Measurements from ENCODE around the gene SHCBP1.
"Not testable (repeated sequence)": the region's sequence is repeated elsewhere in the genome, so short reads cannot be mapped to it uniquely, and the experiment has no call there.

Gene SHCBP1, protein sequence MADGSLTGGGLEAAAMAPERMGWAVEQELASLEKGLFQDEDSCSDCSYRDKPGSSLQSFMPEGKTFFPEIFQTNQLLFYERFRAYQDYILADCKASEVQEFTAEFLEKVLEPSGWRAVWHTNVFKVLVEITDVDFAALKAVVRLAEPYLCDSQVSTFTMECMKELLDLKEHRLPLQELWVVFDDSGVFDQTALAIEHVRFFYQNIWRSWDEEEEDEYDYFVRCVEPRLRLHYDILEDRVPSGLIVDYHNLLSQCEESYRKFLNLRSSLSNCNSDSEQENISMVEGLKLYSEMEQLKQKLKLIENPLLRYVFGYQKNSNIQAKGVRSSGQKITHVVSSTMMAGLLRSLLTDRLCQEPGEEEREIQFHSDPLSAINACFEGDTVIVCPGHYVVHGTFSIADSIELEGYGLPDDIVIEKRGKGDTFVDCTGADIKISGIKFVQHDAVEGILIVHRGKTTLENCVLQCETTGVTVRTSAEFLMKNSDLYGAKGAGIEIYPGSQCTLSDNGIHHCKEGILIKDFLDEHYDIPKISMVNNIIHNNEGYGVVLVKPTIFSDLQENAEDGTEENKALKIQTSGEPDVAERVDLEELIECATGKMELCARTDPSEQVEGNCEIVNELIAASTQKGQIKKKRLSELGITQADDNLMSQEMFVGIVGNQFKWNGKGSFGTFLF

DNA sequence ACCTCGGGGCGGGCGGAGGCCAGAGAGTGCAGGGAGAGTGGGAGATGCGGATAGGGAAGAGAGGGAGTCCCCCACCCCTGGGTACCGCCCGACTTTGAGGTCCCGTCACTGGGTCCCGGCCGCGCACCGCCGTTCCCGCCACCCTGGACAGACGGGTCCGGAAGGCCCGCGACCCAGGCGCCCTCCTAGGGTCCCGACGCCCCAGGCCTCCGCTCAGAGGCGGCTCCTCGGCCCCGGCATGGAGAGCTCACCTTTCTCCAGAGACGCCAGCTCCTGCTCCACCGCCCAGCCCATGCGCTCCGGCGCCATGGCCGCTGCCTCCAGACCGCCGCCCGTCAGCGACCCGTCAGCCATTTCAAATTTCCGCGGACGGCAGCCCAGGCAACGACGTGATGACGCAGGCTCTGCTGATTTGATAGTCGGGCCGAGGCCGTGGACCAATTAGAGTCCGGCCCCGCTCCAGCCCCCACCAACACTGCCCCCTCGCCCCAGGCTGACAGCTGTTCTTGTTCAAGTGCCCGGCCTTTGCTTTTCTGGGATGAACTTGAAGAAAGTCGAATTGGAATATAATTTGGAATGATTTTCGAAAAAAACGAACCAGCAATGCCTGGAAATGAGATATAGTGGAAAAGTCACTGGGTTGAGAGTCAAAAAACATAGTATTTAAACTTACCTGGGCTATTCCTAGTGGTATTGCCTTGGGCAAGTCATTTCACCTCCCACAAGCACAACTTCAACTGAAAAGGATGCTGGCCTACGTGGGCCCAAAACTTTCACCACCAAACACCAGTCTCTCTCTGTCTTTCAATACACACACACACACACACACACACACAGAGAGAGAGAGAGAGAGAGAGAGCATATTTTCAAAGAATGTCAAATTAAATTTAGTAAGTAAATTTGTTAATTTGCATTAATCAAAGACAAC is at the start of gene SHCBP1:
TSS of gene SHCBP1 (minus strand) at position 374 of the 928 bp plus-strand sequence. CDS start at position 354, 20 bp downstream.
- in situ Hi-C loops (cut with MboI; ENCODE audit: low pct_unique_long_range_greater_than_20kb, low sequenced_read_pairs): no loop called here
- peak; percentile 87 for DNase-seq

DNA sequence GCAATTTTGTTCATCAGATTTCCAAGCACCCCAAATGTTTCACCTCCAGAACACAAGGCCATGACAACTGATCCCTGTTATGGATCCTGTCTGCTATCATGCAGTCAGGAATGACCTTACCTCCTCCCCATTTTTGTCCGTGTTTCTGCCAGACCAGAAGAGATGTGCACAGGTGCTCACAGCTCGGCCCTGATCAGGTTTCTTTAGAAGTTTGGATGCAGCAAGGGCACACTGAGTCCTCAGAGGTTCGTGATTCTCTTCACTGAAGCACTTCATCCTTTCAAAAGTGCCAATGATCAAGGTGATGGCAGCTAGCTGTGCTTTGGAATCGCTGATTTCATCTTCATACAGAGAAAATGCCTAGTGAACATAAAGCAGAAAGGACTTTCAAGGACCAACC is 40.9 kb upstream of the SHCBP1 start:
- no peak for DNase-seq
- in situ Hi-C loops (cut with MboI; ENCODE audit: low pct_unique_long_range_greater_than_20kb, low sequenced_read_pairs): loop anchor here (25.0 kb wide), 1 partner anchor 250 kb away; no protein-coding TSS in a partner anchor

DNA sequence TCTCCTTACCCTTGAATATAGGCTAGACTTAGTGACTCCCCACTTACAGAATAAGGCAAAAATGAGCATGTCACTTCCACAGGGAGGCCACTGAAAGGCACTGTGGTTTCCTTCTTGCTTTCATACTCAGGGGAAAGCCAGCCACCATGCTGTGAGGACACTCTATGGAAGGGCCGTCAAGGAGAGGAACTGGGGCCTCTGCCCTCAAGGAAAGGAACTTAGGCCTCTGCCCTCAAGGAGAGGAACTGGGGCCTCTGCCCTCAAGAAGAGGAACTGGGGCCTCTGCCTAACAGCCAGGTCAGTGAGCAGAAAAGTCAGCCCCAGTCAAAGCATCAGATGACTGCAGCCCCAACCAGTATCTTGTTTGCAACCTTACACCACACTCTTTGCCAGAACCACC is 37.7 kb upstream of the SHCBP1 start:
- DNase-seq: peak; percentile 95
- in situ Hi-C loops (cut with MboI; ENCODE audit: low pct_unique_long_range_greater_than_20kb, low sequenced_read_pairs): loop anchor here (25.0 kb wide), 1 partner anchor 253 kb away; no protein-coding TSS in a partner anchor

DNA sequence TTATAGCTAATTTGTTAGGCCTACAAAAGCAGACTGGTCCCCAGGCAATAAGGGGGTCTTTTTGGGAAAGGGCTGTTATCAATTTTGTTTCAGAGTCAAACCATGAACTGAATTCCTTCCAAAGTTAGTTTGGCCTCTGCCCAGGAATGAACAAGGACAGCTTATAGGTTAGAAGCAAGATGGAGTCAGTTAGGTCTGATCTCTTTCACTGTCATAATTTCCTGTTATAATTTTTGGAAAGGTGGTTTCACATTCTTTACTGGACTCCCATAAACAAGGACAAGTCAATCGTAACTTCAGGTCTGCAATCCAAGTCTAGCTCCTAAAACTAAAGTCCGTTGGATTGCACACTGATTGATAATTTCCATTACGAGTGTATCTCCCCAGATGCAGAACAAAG is 30.1 kb upstream of the SHCBP1 start:
- in situ Hi-C loops (cut with MboI; ENCODE audit: low pct_unique_long_range_greater_than_20kb, low sequenced_read_pairs): loop anchor here (25.0 kb wide), 1 partner anchor 261 kb away; no protein-coding TSS in a partner anchor
- DNase-seq: peak; percentile 14

DNA sequence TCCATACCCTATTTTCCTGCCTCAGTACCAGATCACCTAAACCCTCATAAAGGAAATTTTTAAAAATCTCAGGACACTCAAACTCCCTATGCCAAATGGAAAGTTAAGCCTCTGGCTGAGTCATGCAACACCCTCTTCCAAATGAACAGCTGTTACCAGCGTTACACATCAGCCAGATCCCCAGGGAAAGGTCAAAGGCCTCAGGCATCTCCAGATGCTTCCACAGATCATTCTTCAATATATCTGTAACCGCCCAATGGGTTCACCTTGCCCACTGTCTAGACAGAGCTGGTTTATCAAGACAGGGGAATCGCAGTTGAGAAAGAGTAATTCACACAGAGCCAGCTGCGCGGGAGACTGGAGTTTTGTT is 29.1 kb upstream of the SHCBP1 start:
- in situ Hi-C loops (cut with MboI; ENCODE audit: low pct_unique_long_range_greater_than_20kb, low sequenced_read_pairs): loop anchor here (25.0 kb wide), 1 partner anchor 262 kb away; no protein-coding TSS in a partner anchor
- no peak for DNase-seq

DNA sequence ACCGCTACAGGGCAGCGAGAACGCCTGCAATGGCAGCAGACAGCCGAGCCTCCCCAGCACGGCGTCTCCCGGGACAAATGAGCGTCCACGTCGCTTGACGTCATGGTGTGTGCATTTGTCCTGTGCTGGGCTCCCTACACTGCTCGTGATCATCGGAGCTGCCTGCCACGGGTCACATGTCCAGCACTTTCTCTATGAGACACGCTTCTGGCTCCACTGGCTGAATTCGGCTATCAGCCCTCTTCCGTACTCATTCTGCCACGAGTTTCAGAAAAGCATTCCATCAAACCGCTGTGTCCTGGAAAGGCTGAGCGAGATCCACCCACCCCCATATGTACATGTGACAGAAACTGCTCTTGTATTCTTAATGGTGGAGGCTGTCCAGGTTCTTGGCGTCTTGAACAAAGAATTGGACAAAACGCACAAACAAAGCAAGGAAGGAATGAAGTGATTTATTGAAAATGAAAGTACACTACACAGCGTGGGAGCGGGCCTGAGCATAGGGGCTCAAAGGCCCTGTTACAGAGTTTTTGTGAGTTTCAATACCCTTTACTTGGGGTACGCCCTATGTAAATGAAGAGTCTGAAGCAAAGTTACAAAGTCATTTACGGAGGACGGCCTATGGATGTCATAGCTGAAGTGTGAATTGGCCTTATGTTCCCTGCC is 28.5 kb upstream of the SHCBP1 start:
- in situ Hi-C loops (cut with MboI; ENCODE audit: low pct_unique_long_range_greater_than_20kb, low sequenced_read_pairs): loop anchor here (25.0 kb wide), 1 partner anchor 263 kb away; no protein-coding TSS in a partner anchor
- no peak for DNase-seq

DNA sequence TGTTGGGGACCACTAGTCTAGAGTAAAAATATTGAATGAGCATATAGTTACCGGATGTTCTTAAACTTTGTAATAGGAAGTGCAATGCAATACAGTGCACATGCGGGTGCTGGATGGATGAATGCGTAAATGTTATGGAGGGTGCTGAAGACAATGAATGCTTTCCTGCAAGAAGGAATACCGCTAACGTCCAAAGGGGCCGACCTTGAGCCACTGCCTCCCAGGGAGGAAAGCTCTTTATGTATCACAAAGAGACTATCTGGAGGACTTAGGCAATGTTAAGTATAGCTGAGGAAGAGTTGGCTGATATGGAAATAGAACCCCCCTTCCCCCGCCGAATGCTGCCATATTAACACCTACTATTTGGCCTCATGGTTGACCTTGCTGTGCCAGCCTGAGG is 27.5 kb upstream of the SHCBP1 start:
- in situ Hi-C loops (cut with MboI; ENCODE audit: low pct_unique_long_range_greater_than_20kb, low sequenced_read_pairs): no loop called here
- DNase-seq: no peak

DNA sequence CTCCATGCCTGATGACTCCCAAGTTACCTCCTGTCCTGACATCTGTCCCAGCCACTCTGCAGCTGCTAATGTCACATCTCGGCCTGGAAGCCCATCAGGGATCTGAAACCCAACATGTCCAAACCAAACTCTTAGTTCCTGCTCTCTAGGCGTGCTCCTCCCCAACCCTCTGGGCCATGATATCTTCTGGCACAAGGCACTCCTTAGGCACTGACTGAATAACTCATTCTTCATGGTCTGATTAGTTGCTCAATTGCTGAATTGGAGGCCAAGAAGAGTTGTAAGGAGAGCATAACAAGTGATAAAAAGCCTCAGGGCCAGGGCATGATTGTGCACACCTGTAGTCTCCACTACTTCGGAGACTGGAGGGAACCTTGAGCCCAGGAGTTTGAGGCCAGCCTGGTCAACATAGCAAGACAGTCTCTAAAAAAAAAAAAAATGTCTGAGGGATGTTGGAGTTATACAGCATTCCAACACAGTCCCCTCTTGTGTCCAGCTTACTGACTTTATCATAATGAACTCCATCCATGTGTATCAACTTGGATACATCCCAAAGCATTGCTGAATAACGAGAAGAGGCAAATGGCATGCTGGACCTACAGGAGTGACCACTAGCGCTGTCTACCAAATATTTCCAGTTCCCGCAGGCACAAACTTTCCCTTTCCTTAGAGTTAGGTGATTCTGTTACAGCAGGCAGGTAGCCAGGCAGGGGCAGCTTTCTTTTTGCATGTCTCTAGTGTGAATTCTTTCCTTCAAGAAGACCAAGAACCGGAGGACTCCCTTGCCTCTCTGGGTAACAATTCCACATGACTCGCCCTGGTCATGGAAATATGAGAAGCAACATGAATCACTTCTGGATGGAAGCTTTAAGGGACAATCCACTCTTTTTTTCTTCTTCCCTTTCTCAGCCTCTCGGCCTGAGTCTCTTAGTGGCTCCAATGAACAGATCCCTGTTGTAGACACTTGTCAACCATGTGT is 18.1 kb upstream of the SHCBP1 start:
- in situ Hi-C loops (cut with MboI; ENCODE audit: low pct_unique_long_range_greater_than_20kb, low sequenced_read_pairs): no loop called here

DNA sequence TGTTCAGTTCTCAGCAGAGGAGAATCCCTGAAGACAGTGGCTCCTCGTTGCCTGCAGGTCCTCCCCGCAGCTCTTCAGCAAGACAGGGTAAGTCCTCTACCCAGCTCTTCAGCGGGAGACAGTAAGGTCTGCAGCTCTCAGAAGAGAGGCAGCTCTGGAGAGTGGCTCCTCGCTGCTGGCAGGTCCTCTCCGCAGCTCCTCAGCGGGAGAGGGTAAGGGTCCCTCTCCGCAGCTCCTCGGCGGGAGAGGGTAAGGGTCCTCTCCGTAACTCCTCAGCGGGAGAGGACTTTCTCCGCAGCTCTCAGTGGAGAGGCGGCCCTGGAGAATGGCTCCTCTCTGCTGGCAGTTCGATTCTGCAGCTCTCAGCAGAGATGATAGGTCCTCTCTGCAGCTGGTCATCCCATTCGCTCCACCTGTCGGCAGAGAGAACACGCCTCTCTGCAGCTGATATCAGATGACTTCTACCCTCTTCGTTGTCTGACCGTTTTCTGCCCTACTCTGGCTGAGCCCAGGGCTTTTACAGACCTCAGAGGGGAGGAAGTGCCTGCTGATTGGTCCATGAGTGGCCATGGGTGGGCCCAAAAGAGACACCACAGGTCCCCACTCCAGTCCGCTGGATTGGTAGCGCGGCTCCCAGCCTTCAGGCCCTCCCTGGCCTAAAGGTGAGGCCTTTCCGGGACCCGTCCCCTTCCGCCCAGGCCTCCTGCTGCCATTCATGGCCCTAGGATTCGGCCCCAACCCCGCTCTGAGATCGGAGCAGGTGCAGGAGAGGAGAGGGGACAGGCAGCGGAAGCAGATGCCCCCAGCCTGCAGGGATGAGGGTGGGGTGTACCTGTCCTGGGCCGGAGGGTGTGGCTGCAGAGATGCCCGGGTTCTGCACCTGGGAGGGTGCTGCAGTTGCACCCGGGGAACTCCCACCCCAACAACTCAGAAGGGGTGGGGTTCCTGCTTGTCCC is 11.9 kb upstream of the SHCBP1 start:
- DNase-seq: no peak
- in situ Hi-C loops (cut with MboI; ENCODE audit: low pct_unique_long_range_greater_than_20kb, low sequenced_read_pairs): no loop called here

More for the DNA sequence above, 18.1 kb upstream of the SHCBP1 start:
- DNase-seq: no peak

DNA sequence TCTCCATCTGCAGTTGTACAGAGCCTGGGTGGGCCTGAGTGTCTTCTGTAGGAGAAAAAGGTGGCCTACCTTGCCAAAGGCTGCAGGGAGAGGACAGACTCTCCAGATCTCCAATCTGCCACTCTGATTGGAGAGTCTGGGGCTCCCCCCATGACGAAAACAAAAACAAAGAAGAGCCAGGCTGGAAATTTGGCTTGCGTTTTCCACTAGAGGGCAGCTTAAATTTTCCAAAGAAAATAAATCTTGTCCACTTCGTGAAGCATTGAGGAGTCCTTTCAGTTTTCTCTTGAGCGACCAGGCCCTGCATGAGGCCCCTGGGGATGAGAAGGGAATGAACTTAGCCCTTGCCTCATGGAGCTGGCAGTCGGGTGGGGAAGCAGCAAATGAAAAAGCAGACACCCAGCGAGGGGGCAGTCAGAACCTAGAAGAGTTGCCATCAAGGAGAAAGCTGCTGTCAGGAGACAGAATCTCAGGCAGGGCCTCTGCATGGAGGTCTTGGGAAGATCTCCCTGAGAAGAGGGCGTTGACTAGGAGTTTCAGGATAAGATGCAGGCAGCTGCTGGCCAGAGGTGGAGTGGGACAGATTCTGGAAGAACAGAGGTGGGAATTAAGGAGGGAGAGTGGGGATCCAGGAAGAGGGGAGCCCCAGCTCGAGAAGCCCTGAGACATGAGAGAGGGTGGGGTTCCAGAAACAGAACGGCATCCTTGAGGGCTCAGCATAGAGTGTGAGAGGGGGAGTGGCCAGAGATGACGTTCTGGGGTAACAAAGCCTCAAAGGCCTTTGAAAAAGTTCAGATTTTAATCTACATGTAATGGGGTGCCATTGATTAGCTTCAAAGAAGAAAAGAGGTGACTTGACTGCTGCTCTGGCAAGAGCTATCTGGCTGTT is 8.4 kb upstream of the SHCBP1 start:
- DNase-seq: peak; percentile 45

DNA sequence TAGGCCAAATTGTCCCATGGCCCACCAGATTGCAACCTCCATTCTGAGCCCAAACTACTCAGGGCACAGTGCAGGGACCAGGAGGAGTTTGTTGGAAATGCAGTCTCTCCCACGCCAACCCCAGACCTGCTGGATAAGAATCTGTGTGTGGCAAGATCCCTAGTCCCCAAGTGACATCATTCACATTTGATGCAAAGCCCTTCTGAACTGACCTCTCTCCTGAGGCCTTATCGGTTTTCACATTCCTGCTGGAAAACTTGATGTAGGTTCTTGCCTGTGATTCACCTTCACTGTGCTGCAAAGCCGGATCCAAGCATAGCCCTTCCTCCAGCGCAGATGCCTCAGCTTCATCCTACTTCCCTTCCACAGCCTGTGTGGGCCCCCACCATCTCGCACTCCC is 6.6 kb upstream of the SHCBP1 start:
- DNase-seq: no peak
- in situ Hi-C loops (cut with MboI; ENCODE audit: low pct_unique_long_range_greater_than_20kb, low sequenced_read_pairs): no loop called here

More for the DNA sequence above, 8.4 kb upstream of the SHCBP1 start:
- in situ Hi-C loops (cut with MboI; ENCODE audit: low pct_unique_long_range_greater_than_20kb, low sequenced_read_pairs): no loop called here

DNA sequence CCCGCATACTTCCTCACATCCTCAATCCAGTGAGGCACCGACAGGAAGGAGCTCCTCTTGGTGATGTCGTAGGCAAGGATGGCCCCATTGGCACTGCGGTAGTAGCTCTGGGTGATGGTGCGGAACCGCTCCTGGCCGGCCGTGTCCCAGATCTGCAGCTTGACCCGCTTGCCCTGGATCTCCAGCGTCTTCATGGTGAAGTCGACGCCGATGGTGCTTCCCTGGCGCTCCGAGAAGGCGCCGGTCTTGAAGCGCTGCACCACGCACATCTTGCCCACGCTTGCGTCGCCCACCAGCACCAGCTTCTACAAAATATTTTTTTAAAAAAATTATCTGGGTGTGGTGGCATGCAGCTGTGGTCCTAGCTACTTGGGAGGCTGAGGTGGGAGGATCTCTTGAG is 5.5 kb upstream of the SHCBP1 start:
- DNase-seq; in situ Hi-C loops (cut with MboI; ENCODE audit: low pct_unique_long_range_greater_than_20kb, low sequenced_read_pairs): not testable (repeated sequence)

DNA sequence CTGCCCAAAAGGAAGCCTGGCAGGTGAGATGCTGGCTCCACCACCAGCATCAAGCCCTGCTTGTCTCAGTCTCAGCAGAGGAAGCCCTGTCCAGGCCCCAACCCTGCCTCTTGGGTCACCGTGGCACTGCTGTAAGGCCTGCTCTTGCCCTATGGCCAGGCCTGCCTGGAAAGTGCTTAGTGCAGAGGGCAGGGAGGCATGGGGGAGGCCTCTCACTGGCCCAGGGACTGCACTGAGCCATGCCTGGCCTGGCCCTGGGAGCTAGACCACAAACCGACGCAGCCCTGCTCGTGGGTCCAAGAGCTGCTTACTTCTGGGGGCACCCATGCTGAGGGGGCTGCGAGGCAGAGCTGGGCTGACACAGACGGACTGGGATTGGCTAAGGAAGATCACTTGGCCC is 3.7 kb upstream of the SHCBP1 start:
- DNase-seq; in situ Hi-C loops (cut with MboI; ENCODE audit: low pct_unique_long_range_greater_than_20kb, low sequenced_read_pairs): not testable (repeated sequence)

DNA sequence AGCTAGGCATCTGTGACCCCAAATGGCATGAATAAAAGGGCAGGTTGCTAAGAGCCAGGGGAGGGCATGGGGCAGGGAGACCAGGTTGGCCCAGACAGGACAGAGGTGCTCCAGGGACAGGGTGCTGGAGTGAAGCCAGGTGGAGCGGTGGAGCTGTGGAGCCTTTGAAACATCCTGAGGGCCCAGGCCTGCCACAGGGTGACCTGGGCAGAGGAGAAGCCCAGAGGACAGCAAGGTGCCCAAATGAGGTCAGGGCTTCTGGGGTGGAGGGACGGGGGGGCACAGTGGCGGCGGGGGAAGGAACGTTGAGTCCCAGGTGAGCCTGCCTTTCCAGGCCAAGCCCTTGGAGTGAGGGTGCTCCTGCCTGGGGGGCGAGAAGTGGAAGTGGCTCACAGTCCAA is 2.5 kb upstream of the SHCBP1 start:
- DNase-seq; in situ Hi-C loops (cut with MboI; ENCODE audit: low pct_unique_long_range_greater_than_20kb, low sequenced_read_pairs): not testable (repeated sequence)

DNA sequence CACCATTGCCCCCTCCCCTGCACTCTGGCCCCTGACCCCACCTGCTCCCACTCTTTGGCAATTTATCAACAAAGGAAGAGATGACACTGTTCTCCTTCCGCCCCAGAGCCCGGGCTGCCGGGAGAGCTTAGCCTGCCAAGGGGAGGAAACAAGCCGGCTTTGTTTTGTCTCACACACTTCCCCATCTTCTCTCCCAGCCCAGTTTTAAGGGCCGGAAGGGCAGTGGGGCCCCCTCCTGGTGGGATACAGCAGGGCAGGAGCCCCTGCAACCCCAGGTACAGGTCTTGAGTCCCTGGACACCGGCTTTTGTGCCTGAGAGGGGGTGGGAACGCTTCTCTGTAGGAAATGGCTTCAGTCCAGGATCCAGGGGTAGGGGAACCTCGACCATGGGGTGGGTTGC is 2.1 kb upstream of the SHCBP1 start:
- DNase-seq; in situ Hi-C loops (cut with MboI; ENCODE audit: low pct_unique_long_range_greater_than_20kb, low sequenced_read_pairs): not testable (repeated sequence)
